GM19463 (cell line): ENCODE data around the gene GPX1.
A peak's percentile ranks its signal among the peaks of the same experiment; 100 is the strongest.
"Not testable (repeated sequence)": the region's sequence is repeated elsewhere in the genome, so short reads cannot be mapped to it uniquely, and the experiment has no call there.

Experiments
- ATAC-seq: cut with Tn5 transposase; IDR thresholded peaks from one replicate; pipeline ENCODE4 v1.9.1; 2021; ENCODE audit warnings: mild to moderate bottlenecking, moderate library complexity; ENCODE audit not compliant: unreplicated experiment

The GPX1 gene

DNA sequence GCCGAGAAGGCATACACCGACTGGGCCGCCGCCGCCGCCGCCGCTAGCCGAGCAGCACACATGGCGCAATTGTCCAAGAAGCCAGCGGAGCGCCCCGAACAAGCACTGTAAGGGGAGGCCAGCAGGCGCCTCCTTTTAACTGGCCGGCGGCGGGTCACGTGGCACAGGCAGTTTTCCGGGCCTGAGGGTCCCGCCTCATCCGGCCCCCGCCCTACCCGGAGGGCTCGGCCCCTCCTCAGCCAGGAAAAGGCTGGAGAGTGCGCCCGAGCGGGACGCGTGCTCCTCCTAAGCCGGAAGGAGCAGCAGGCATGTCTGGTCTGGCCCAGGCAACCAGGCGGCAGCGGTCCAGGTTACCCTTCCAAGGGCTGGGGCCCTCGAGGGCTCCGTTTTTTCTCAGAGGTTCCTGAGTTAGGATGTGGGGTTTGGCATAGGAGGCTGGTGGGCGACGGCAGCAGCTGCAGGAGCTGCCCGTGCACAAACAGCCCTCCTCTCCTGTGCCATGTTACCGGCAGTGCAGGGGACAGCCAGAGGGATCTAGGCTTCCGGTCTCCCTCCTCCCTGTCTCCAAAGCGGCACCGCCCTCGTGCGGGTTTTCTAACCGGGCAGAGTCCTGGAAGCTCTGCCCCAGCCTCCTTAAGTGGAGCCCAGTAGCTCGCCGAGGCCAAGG lies at the start of gene GPX1:
TSS of gene GPX1 (minus strand) at position 137 of the 667 bp plus-strand sequence. CDS start at position 62, 75 bp downstream.
- ATAC-seq, result peak; percentile 81

DNA sequence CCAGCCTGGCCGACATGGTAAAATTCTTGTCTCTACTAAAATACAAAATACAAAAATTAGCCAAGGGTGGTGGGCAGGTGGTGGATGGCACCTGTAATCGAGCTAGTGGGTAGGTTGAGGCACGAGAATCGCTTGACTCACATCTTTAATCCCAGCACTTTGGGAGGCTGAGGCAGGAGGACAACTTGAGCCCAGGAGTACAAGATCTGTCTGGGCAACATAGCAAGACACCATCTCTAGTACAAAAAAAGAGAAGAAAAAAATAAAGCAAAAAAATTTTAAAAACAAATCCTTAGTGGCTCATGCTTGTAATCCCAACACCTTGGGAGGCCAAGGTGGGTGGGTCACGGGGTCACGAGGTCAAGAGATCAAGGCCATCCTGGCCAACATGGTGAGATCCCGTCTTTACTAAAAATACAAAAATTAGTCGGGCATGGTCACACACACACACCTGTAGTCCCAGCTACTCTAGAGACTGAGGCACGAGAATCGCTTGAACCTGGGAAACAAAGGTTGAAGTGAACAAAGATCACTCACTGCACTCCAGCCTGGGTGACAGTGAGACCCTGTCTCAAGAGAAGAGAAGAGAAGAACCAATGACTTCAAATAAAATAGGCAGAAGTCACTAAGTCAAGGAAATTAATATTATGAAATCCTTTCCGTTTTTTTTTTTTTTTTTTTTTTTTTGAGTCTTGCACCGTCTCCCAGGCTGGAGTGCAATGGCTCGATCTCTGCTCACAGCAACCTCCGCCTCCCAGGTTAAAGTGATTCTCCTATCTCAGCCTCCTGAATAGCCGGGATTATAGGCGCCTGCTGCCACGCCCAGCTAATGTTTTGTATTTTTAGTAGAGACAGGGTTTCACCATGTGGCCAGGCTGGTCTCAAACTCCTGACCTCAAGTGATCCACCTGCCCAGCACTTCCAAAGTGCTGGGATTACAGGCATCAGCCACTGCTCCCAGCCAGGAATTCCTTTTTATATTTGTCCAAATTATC lies 48.7 kb upstream of the GPX1 start:
- ATAC-seq, result no peak

DNA sequence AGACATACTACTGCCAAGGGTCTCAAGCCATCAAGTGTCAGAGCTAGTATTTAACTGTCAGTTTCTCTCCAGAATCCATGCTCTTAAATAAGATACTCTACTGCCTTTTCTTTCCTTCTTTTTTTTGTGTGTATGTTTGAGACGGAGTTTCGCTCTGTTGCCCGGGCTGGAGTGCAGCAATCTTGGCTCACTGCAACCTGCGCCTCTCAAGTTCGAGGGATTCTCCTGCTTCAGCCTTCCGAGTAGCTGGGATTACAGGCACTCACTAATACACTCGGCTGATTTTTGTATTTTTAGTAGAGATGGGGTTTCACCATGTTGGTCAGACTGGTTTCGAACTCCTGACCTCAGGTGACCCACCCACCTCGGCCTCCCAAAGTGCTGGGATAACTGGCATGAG lies 47.4 kb upstream of the GPX1 start:
- not testable (repeated sequence) for ATAC-seq

GRCh38 chr3:49403891-49404290 lies 45.7 kb upstream of the GPX1 start:
- no peak for ATAC-seq

DNA sequence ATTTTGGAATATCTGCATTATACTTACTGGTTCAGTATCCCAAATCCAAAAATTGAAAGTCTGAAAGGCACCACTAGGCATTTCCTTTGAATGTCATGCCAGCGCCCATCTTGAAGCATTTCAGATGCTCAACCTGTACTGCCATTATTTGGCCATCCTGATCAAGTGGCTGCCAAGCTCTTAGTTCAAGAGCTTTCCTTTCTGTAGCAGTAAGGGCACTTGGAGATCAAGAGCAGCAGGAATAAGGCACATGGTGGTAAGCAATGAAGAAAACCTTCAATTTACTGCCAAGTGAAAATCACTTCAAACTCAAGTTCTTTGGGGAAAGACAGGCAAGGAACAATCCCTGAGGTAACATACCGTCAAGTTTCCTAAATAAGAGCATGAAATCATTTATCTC lies 43.6 kb upstream of the GPX1 start:
- ATAC-seq, result no peak

DNA sequence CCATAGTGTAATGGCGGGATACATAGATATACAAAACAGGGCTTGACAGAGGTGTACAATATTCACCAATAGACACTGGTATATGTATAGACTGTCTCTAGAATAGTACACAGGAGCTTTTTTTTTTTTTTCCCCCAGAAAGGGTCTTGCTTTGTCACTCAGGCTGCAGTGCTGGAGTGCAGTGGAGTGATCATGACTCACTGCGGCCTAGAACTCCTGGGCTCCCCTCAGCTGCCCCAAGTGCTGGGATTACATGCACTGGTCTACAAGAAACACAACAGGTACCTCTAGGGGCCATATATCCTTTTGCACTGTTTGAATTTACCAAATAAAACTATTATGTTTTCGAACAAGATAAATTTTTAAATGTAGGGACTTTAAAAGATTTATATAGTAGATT lies 41.3 kb upstream of the GPX1 start:
- no peak for ATAC-seq

GRCh38 chr3:49397470-49397869 lies 39.3 kb upstream of the GPX1 start:
- ATAC-seq, result no peak

DNA sequence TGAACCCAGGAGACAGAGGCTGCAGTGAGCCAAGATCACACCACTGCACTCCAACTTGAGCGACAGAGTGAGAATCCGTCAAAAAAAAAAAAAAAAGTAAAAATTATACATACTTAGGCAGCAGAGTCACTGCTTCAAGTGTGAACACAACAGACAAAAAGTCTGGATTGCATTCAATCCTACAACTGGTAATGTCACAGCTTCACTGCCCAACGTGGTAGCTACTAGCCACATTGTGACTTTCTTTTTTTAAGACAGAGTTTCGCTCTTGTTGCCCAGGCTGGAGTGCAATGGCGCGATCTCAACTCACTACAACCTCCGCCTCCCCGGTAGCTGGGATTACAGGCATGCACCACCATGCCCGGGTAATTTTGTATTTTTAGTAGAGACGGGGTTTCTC lies 33.2 kb upstream of the GPX1 start:
- ATAC-seq, result not testable (repeated sequence)

- no peak for ATAC-seq
Observed at GRCh38 chr3:49389297-49389696, 31.1 kb upstream of the GPX1 start.

GRCh38 chr3:49388289-49388820 lies 30.2 kb upstream of the GPX1 start:
- no peak for ATAC-seq

GRCh38 chr3:49387721-49388120 lies 29.6 kb upstream of the GPX1 start:
- no peak for ATAC-seq

DNA sequence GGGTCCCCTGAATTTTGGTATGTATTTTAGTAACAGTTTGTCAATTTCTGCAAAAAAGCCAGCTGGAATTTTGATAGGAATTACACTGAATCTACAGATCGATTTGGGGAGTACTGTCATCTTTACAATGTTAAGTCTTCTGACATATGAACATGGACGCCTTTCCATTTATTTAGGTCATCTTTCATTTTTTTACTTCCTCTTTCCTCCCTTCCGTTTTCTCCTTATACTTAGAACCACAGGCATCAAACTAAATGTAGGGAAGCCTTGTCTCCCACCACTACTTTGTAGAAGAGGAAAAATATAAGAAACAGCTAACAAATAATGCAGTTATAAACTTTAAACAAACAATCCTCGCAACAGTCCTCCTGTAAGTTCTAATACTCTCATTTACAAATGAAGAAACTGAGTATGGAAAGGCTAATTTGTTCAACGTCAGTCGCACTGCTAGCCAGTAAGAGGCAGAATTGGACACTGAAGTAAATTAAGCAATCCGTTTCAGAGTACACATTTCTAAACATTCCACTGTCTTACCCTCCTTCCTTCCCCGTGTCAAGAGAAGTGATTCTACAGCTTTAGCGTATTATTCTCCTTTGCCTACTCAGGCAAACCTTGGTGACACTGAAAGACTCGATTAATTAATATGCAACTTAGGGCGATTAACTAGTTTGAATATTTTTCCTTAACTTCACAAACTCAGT lies 28.1 kb upstream of the GPX1 start:
- no peak for ATAC-seq

- ATAC-seq, result no peak
Observed at GRCh38 chr3:49385617-49386016, 27.5 kb upstream of the GPX1 start.

GRCh38 chr3:49383387-49383786 lies 25.2 kb upstream of the GPX1 start:
- no peak for ATAC-seq

DNA sequence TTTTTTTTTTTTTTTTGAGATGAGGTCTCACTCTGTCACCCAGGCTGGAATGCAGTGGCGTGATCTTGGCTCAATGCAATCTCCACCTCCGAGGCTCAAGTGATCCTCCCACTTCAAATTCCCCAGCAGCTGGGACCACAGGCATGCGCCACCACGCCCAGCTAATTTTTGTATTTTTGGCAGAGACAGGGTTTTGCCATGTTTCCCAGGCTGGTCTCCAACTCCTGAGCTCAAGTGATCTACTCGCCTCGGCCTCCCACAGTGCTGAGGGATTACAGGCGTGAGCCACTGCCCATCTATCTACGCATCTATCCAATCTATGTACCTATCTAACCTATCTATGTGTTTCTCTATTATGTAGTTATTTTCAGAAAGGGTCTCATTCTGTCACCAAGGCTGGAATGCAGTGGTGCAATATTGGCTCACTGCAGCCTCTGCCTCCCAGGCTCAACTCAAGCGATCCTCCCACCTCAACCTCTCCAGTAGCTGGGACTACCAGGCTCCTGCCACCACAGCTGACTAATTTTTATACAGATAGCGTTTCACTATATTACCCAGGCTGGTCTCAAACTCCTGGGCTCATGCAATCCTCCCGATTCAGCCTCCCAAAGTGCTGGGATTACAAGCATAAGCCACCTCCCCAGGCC lies 20.2 kb upstream of the GPX1 start:
- ATAC-seq, result no peak

DNA sequence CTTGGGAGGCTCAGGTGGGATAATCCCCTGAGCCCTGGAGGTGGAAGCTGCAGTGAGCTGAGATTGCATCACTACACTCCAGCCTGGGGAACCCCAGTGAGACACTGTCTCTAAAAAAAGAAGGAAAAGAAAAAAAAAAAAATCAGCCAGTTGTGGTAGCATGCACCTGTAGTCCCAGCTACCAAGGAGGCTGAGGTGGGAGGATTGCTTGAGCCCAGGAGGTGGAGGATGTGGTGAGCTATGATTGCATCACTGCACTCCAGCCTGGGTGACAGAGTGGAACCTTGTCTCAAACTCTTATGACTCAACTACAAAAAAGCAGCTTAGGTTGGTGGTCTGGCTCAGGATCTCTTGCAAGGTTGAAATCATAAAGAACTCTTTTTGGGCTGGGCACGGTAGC lies 19.3 kb upstream of the GPX1 start:
- ATAC-seq, result no peak

- ATAC-seq, result no peak
Observed at GRCh38 chr3:49371946-49372345, 13.8 kb upstream of the GPX1 start.

GRCh38 chr3:49370585-49371290 lies 12.6 kb upstream of the GPX1 start:
- ATAC-seq, result no peak

GRCh38 chr3:49362561-49362960 lies 4.4 kb upstream of the GPX1 start:
- ATAC-seq, result no peak

- no peak for ATAC-seq
Observed at GRCh38 chr3:49359623-49360022, 1.5 kb upstream of the GPX1 start.
